Heart left ventricle (tissue), 16 donors: Measurements from ENCODE around the gene LHX4. TPM values are rescaled to one million over a fixed set of nuclear protein-coding genes. Genes with fewer than 3 reads are reported as not detected.

Experiments used
- ATAC-seq, 4 donors: fragments of 200-7000 bp; cut with Tn5 transposase; one replicate each; pipeline ENCODE4 v1.9.1; 2020 to 2022; ENCODE audit warnings: moderate library complexity in 4 of 4, mild to moderate bottlenecking in 3 of 4, moderate number of reproducible peaks in 1 of 4
- DNase-seq, 5 donors: peaks; one replicate each; pipeline ENCODE4 v3.0.0-alpha.2; 2020
- H3K27ac ChIP-seq, 12 donors: fragments of 200-600 bp; sonication (generic) in 4 of 12; one replicate each; pipeline versions ENCODE4 v1.5.0 to v1.8.0; 2016 to 2022; ENCODE audit warnings: mild to moderate bottlenecking in 2 of 12
- H3K27me3 ChIP-seq, 9 donors: fragments of 200-600 bp; sonication (generic) in 2 of 9; one replicate each; pipeline versions ENCODE4 v1.5.1 to v1.8.0; 2016 to 2022; ENCODE audit warnings: mild to moderate bottlenecking in 3 of 9
- H3K36me3 ChIP-seq, 9 donors: fragments of 200-600 bp; sonication (generic) in 2 of 9; one replicate each; pipeline versions ENCODE4 v1.5.0 to v1.8.0; 2018 to 2022; ENCODE audit warnings: mild to moderate bottlenecking in 2 of 9
- H3K4me1 ChIP-seq, 12 donors: fragments of 200-600 bp; sonication (generic) in 4 of 12; one replicate each; pipeline versions ENCODE4 v1.5.0 to v1.8.0; 2016 to 2022; ENCODE audit warnings: mild to moderate bottlenecking in 3 of 12
- H3K4me3 ChIP-seq, 12 donors: fragments of 200-600 bp; sonication (generic) in 4 of 12; one replicate each; pipeline versions ENCODE4 v1.5.0 to v1.8.0; 2017 to 2022; ENCODE audit warnings: mild to moderate bottlenecking in 9 of 12, moderate library complexity in 4 of 12
- H3K9me3 ChIP-seq, 12 donors: fragments of 200-600 bp; sonication (generic) in 4 of 12; one replicate each; pipeline versions ENCODE4 v1.5.0 to v1.8.0; 2016 to 2022; ENCODE audit warnings: mild to moderate bottlenecking in 1 of 12
- CTCF ChIP-seq, 12 donors: fragments of 200-600 bp; sonication (generic) in 4 of 12; IDR thresholded peaks; one replicate each; pipeline versions ENCODE4 v1.5.0 to v1.8.0; 2018 to 2022; ENCODE audit warnings: antibody characterized with exemption in 12 of 12, mild to moderate bottlenecking in 5 of 12
- POLR2A ChIP-seq, 2 donors: fragments of 450-650 bp; IDR thresholded peaks; one replicate each; pipeline ENCODE4 v1.6.1; 2017; ENCODE audit warnings: antibody characterized with exemption in 2 of 2, mild to moderate bottlenecking in 2 of 2, moderate library complexity in 2 of 2
- WGBS, 4 donors: extraction: QIAGEN DNeasy Blood & Tissue Kit in 2 of 4; methylation state at CpG; one replicate each; pipeline versions ENCODE4 v1.1.5 to v1.1.7; 2013 to 2018; 5-methylcytosine and 5-hydroxymethylcytosine counted together
- intact Hi-C, 10 donors: fragments of 100-400 bp; cut with DNase I; formaldehyde crosslinking; loops; one replicate each; pipeline versions ENCODE4 v1.11.1 to v1.14.2; 2022
- polyA plus RNA-seq, 2 donors: library from polyadenylated mRNA; stranded (reverse); fragments of 200-250 nt; gene quantifications; one replicate each; pipeline ENCODE4 v1.2.3, GENCODE V29; 2013
- total RNA-seq, 9 donors: library from RNA; depleted of rRNA in 2 of 9; stranded (reverse); fragments of >200 nt in 2 of 9; fragmentation: NEBNext Ultra II Directional in 3 of 9; extraction: Animal tissue kit (Norgen Biotek cat#: 25700) in 3 of 9; gene quantifications; one replicate each; pipeline versions ENCODE4 v1.1.0 to v1.2.4, GENCODE V29; 2016 to 2023
- donor health status: ischemic (EF 13 %, LVEDD 7.1; RV severe dilation, severe dysfunction).
- donor health status: healthy with polysubstance abuse.
- donor health status: DM: no; HTN: yes; CAD: no.
- donor health status: DM: no; HTN: no; CAD: no.
- donor health status: ischemic (EF 25% LVEDD 6.9; RV normal size, moderate dysfunction).
- donor health status: ischemic (EF 25% LVEDD 5.7; RV mildly dilated, moderate dysfunction).
- donor health status: healthy.
- donor health status: DM: yes; HTN: yes; CAD: no.
- donor health status: ischemic (EF 35%, LVEDD 5.7; RV mildly dilated, moderate dysfunction).
- donor health status: nonischemic (EF 11% LVEDD 7.7; RV severe dilation, severe dysfunction).
- donor health status: DM: yes; HTN: yes; CAD: no.
- donor health status: PGD.
- donor health status: ischemic (EF 29% LVEDD 5.4; RV normal size, mild dysfunction).
- donor health status: nonischemic (EF 23%, LVEDD 6.1; RV moderate dilation, normal function).

Gene LHX4
- total and polyA plus RNA-seq, 11 donors = not detected

DNA sequence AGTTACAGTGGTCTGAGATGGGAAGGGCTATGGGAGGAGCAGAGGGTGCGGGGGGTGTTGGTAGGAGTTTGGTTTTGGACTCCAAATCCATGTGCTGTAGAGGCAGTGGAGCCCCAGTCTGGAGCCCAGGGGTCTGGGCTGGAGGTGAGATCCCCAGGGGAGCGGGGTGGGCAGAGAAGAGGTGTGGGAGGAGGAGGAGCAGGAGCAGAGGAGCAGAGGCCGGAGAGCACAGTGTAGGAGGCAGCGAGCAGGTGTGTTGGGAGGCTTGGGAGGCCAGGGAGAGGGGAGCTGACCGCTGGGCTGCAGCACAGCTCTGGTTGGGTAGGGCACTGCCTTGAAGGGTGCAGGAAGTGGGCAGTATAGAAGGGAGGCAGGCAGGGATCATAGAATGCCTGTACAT is 28.9 kb downstream of the LHX4 start:
- no peaks in the 10 kb centered on the region for H3K9me3 ChIP-seq
- no peak for ATAC-seq
- 77 to 89% (median 80%) methylated on average over 5 of the region's 5 CpGs for WGBS, 4 donors
- no peaks in the 10 kb centered on the region for H3K36me3 ChIP-seq
- no peak overlapping the region for H3K4me3 ChIP-seq
- peaks cover 0 to 6% (median 0%) of the 10 kb centered on the region in 12 donors for H3K4me1 ChIP-seq
- peaks cover 0 to 73% (median 35%) of the 10 kb centered on the region in 9 donors for H3K27me3 ChIP-seq
- intact Hi-C loops = loop anchor here in 3 of 10 donors (5.0 to 10.0 kb wide), 2 partner anchors 153 to 156 kb away; no protein-coding TSS in a partner anchor
- DNase-seq = no peak
- no peak for TF ChIP-seq POLR2A (IDR thresholded peaks at IDR 0.05)
- TF ChIP-seq CTCF (IDR thresholded peaks at IDR 0.05) = no peak
- H3K27ac ChIP-seq = no peak overlapping the region

DNA sequence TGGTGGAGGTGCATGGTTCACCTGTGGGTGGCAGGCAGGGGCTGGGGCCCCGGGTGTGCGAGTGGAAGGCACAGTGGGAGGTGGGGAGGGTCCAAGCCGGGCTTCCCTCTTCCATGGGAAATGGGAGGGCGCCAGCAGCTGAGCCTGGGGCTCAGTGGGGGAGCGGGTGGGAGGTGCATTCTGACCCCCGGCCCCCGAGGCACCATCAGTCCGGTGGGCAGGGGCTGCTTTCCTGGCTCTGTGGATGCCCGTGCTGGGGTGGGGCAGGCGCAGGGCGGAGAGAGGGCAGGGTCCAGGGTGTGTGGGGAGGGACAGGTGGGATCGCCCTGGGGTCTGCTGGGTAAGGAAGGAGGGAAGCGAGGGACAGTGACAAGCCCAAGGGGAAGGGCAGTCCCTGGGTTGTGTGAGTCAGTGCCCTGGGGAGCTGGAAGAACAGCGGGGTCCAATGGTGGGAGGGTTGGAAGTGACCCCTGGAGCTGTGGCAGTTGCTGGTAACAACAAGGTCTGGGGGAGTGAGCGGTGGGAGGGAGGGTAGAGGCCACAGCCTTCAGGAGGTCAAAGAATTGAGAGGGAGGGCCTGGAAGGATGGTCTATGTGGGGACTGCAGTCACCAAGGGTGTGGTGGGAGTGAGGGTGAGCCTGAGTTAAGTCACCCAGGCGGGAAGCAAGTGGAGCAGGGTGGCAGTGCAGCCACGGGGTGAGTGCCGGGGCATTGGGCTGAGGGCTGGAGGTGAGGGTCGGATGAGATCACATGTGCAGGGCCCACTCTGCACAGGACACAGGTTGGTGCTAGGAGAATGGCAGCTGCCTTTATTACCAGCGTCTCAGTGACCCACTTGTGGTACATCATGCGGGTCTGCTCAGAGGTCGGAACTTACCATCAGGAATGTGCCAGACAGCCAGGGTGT is 29.6 kb downstream of the LHX4 start:
- Histone ChIP-seq H3K4me1 (peaks cover 0 to 6% (median 0%) of the 10 kb centered on the region in 12 donors), H3K27me3 (peaks cover 0 to 67% (median 31%) of the 10 kb centered on the region in 9 donors), H3K4me3 (no peak overlapping the region), H3K36me3 (no peaks in the 10 kb centered on the region), H3K27ac (no peak overlapping the region), H3K9me3 (no peaks in the 10 kb centered on the region)
- 81 to 83% (median 82%) methylated on average over 19 to 22 of the region's 22 CpGs for WGBS, 4 donors
- intact Hi-C loops = loop anchor here in 3 of 10 donors (5.0 to 10.0 kb wide), 2 partner anchors 153 to 155 kb away; no protein-coding TSS in a partner anchor
- no peak for TF ChIP-seq POLR2A (IDR thresholded peaks at IDR 0.05)
- TF ChIP-seq CTCF (IDR thresholded peaks at IDR 0.05) = no peak
- ATAC-seq (no peak), DNase-seq (no peak)

DNA sequence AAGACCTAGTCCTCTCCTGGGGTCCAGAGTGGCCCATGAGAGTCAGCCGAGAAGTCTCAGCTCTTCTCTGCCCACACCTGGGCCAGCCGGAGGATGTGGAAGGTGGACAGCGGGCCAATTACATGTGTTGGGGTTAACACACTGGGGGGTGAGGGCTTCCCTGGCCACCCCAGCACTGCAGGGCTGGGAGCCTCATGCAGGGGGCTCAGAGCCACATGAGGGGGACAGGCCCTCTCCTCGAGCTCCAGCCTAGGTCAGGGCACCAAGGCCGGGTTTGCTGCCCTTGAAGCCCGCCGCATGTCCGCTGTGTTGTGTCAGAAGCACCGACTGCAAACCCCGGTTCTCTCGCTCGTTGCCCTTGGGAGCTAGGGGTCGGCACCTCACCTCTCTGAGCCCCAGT is 30.5 kb downstream of the LHX4 start:
- Histone ChIP-seq H3K4me1 (peaks cover 0 to 6% (median 0%) of the 10 kb centered on the region in 12 donors), H3K27ac (no peak overlapping the region), H3K4me3 (no peak overlapping the region), H3K9me3 (no peaks in the 10 kb centered on the region), H3K27me3 (peaks cover 0 to 59% (median 31%) of the 10 kb centered on the region in 9 donors), H3K36me3 (no peaks in the 10 kb centered on the region)
- no peak for TF ChIP-seq POLR2A (IDR thresholded peaks at IDR 0.05)
- TF ChIP-seq CTCF (IDR thresholded peaks at IDR 0.05) = no peak
- 86 to 88% (median 87%) methylated on average over 13 of the region's 13 CpGs for WGBS, 4 donors
- intact Hi-C loops = no loop called here
- DNase-seq = no peak
- no peak for ATAC-seq

DNA sequence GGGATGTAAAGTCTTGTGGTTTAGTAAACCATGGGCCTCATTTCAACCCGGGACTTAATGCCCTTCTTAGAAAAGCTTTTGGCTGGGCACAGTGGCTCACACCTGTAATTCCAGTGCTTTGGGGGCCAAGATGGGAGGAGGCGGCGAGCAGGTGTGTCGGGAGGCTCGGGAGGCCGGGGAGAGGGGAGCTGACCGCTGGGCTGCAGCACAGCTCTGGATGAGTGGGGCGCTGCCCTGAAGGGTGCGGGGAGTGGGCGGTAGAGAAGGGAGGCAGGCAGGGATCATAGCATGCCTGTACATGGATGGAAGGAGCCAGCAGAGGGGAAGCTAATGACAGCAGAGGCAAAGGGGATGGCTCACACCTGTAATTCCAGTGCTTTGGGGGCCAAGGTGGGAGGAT is 31.0 kb downstream of the LHX4 start:
- no peak for DNase-seq
- Histone ChIP-seq H3K27me3 (peaks cover 0 to 56% (median 31%) of the 10 kb centered on the region in 9 donors), H3K4me3 (no peak overlapping the region), H3K27ac (no peak overlapping the region), H3K9me3 (no peaks in the 10 kb centered on the region), H3K36me3 (no peaks in the 10 kb centered on the region), H3K4me1 (peaks cover 0 to 6% (median 0%) of the 10 kb centered on the region in 12 donors)
- whole genome bisulfite sequencing, 4 donors = 85 to 93% (median 89%) methylated on average over 10 of the region's 10 CpGs
- no peak for TF ChIP-seq CTCF (IDR thresholded peaks at IDR 0.05)
- TF ChIP-seq POLR2A (IDR thresholded peaks at IDR 0.05) = no peak
- intact Hi-C loops = no loop called here
- ATAC-seq = no peak
